ENCODE data around the gene ACACA. TPM values are rescaled to one million over a fixed set of nuclear protein-coding genes. Genes with fewer than 3 reads are reported as not detected.

Gene ACACA
- total RNA-seq, 3 donors from 2014 or later (not counting 1 experiment from before 2014, with no cell fraction given) = 22.9 to 23.9 (median 23.6) TPM

DNA sequence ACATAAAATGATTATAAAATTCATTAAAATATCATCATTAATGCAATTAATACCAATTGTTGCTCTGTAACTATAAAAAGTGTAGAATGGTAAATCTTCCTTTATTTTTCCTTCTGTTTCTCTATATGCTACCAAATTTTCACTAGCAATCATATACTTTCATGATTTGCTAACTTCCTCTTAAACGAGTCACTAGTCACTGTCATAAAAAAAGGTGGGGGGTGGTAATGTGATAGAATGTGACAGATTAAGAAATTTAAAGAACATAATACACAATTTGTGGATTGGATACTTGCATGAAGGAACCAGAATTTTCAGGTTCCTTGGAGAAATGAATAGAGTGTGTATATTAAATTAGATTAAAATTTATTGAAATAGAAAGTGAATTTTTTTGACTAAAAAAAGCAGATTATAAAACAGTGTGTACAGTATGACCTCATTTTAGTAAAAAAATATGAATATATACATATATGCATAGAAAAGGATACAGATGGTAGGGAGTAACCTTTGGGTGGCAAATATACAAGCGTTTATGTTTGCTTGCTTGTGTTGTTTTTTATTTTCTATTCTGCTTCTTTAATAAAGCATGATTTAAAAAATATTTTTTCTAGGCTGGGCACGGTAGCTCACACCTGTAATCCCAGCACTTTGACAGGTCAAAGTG, 87.6 kb downstream of the ACACA start:
- no peak overlapping the region for H3K4me3 Mint-ChIP-seq
- no peak for DNase-seq
- intact Hi-C loops (cut with micrococcal nuclease) = no loop called here
- H3K27me3 Mint-ChIP-seq (ENCODE audit: low read depth in 2 of 2) = no peaks in the 10 kb centered on the region
- Histone ChIP-seq H3K4me1 (ENCODE audit: control insufficient read depth, insufficient read depth, low read length) (no peaks in the 10 kb centered on the region), H3K4me3 (ENCODE audit: low read length) (no peak overlapping the region), H3K27me3 (ENCODE audit: control insufficient read depth, insufficient read depth, low read length) (no peaks in the 10 kb centered on the region), H3K36me3 (ENCODE audit: control insufficient read depth, insufficient read depth, low read length) (no peaks in the 10 kb centered on the region), H3K9me3 (ENCODE audit: control insufficient read depth, insufficient read depth, low read length) (no peaks in the 10 kb centered on the region), H3K27ac (ENCODE audit: low read length) (no peak overlapping the region)
- WGBS (ENCODE audit: insufficient coverage) = 100% methylated on average over 1 of the region's 3 CpGs
- H3K4me1 Mint-ChIP-seq = no peaks in the 10 kb centered on the region
- no peaks in the 10 kb centered on the region for H3K9me3 Mint-ChIP-seq
- no peak overlapping the region for H3K27ac Mint-ChIP-seq
- TF ChIP-seq, protein P1, sequence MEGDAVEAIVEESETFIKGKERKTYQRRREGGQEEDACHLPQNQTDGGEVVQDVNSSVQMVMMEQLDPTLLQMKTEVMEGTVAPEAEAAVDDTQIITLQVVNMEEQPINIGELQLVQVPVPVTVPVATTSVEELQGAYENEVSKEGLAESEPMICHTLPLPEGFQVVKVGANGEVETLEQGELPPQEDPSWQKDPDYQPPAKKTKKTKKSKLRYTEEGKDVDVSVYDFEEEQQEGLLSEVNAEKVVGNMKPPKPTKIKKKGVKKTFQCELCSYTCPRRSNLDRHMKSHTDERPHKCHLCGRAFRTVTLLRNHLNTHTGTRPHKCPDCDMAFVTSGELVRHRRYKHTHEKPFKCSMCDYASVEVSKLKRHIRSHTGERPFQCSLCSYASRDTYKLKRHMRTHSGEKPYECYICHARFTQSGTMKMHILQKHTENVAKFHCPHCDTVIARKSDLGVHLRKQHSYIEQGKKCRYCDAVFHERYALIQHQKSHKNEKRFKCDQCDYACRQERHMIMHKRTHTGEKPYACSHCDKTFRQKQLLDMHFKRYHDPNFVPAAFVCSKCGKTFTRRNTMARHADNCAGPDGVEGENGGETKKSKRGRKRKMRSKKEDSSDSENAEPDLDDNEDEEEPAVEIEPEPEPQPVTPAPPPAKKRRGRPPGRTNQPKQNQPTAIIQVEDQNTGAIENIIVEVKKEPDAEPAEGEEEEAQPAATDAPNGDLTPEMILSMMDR (IDR thresholded peaks at IDR 0.05) = no peak
- no peaks in the 10 kb centered on the region for H3K36me3 Mint-ChIP-seq
- no peak for ATAC-seq

DNA sequence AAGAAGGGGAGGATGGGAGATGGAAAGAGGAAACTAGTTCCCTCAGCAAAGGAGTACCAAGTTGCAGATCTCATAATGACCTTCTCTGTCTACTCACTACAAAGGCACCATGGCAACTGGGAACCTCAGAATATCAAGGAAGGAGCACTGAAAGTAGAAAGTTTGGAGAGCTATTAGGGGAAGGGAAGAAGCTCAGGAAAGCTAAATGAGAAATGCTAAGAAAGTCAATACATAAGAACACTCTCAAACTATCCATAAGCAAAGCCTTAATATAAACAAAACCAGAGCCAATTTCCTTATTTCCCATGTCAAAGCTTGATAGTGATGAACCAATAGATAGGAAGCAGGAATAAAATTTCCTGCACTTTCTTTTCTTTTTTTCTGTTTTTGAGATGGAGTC, 88.8 kb downstream of the ACACA start:
- no peaks in the 10 kb centered on the region for H3K9me3 Mint-ChIP-seq
- Histone ChIP-seq H3K27ac (ENCODE audit: low read length) (no peak overlapping the region), H3K4me1 (ENCODE audit: control insufficient read depth, insufficient read depth, low read length) (no peaks in the 10 kb centered on the region), H3K27me3 (ENCODE audit: control insufficient read depth, insufficient read depth, low read length) (no peaks in the 10 kb centered on the region), H3K36me3 (ENCODE audit: control insufficient read depth, insufficient read depth, low read length) (no peaks in the 10 kb centered on the region), H3K4me3 (ENCODE audit: low read length) (no peak overlapping the region), H3K9me3 (ENCODE audit: control insufficient read depth, insufficient read depth, low read length) (no peaks in the 10 kb centered on the region)
- H3K27ac Mint-ChIP-seq = no peak overlapping the region
- intact Hi-C loops (cut with micrococcal nuclease) = no loop called here
- H3K36me3 Mint-ChIP-seq = no peaks in the 10 kb centered on the region
- DNase-seq = no peak
- ATAC-seq = no peak
- TF ChIP-seq, protein P1 (IDR thresholded peaks at IDR 0.05) = no peak
- H3K4me3 Mint-ChIP-seq = no peak overlapping the region
- H3K27me3 Mint-ChIP-seq (ENCODE audit: low read depth in 2 of 2) = no peaks in the 10 kb centered on the region
- no peaks in the 10 kb centered on the region for H3K4me1 Mint-ChIP-seq

DNA sequence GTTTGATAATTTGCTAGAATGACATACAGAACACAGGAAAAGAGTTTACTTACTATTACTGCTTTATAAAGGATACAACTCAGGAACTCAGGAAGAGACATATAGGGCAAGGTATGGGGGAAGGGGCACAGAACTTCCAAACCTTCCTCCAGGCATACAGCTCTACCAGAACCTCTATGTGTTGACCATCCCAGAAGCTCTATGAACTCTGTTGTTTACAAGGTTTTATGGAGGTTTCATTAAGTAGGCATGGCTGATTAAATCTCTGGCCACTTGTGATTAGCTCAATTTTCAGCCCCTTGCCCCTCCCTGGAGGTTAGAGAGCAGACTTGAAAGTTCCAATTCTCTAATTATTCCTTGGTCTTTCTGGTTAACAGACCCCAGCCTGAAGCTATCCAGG, 91.0 kb downstream of the ACACA start:
- ATAC-seq (no peak), DNase-seq (no peak)
- Mint-ChIP-seq H3K4me3 (no peak overlapping the region), H3K36me3 (no peaks in the 10 kb centered on the region), H3K27ac (no peak overlapping the region), H3K4me1 (peaks cover 0 to 4% of the 10 kb centered on the region in 2 donors), H3K9me3 (peaks cover 0 to 2% of the 10 kb centered on the region in 2 donors), H3K27me3 (ENCODE audit: low read depth in 2 of 2) (no peaks in the 10 kb centered on the region)
- Histone ChIP-seq H3K27ac (ENCODE audit: low read length) (no peak overlapping the region), H3K36me3 (ENCODE audit: control insufficient read depth, insufficient read depth, low read length) (no peaks in the 10 kb centered on the region), H3K4me3 (ENCODE audit: low read length) (no peak overlapping the region), H3K9me3 (ENCODE audit: control insufficient read depth, insufficient read depth, low read length) (no peaks in the 10 kb centered on the region), H3K4me1 (ENCODE audit: control insufficient read depth, insufficient read depth, low read length) (no peaks in the 10 kb centered on the region), H3K27me3 (ENCODE audit: control insufficient read depth, insufficient read depth, low read length) (no peaks in the 10 kb centered on the region)
- intact Hi-C loops (cut with micrococcal nuclease) = no loop called here
- TF ChIP-seq, protein P1 (IDR thresholded peaks at IDR 0.05) = no peak
